K562 (cell line): Measurements from ENCODE around the gene SLC18B1.

Experiments used
- BHLHE40 ChIP-seq: IDR thresholded peaks from 2 replicates; pipeline ENCODE4 v1.6.1; 2011; ENCODE audit warnings: low read length, improper control_type of control experiment
- CBX1 ChIP-seq: sonication (generic); IDR thresholded peaks from 2 replicates; pipeline ENCODE4 v1.6.1; 2016; ENCODE audit warnings: antibody characterized with exemption, low read depth, mild to moderate bottlenecking
- CHD7 ChIP-seq: fragments of 200-600 bp; sonication (generic); IDR thresholded peaks from one replicate; pipeline ENCODE4 v1.6.1; 2012; ENCODE audit warnings: mild to moderate bottlenecking, low read depth, low read length, inconsistent platforms
- LEF1 ChIP-seq: fragments of 450-650 bp; IDR thresholded peaks from 2 replicates; pipeline ENCODE4 v1.6.1; 2016; ENCODE audit warnings: mild to moderate bottlenecking
- PRPF4 ChIP-seq: fragments of 200-400 bp; formaldehyde crosslinking; IDR thresholded peaks from one replicate; pipeline ENCODE4 v1.6.1; 2017; ENCODE audit warnings: low read length, low read depth, mild to moderate bottlenecking; ENCODE audit not compliant: insufficient read depth, poor library complexity, severe bottlenecking
- RBM39 ChIP-seq: fragments of 200-400 bp; formaldehyde crosslinking; optimal IDR thresholded peaks from 2 replicates; pipeline ENCODE3; 2018; ENCODE audit warnings: low read depth, low read length
- TGIF2 ChIP-seq: sonication (generic); formaldehyde crosslinking; IDR thresholded peaks from 2 replicates; pipeline ENCODE4 v1.8.1; 2022; ENCODE audit warnings: mild to moderate bottlenecking, missing genetic modification reagents, moderate library complexity
- ZBED1 ChIP-seq: IDR thresholded peaks from 2 replicates; pipeline ENCODE4 v1.6.1; 2014
- ZNF512 ChIP-seq: IDR thresholded peaks from 2 replicates; pipeline ENCODE4 v1.6.1; 2016; ENCODE audit warnings: missing genetic modification characterization, missing compliant biosample characterization
- ZNF830 ChIP-seq: fragments of 250-450 bp; sonication (Bioruptor Pico); IDR thresholded peaks from 2 replicates; pipeline ENCODE4 v1.5.0; 2021; ENCODE audit warnings: mild to moderate bottlenecking
- TF ChIP-seq, protein P1 (sequence below): fragments of 250-450 bp; sonication (Bioruptor Pico); IDR thresholded peaks from 2 replicates; pipeline ENCODE4 v1.4.0; 2020; ENCODE audit warnings: mild to moderate bottlenecking

GRCh38 chr6:132750455-132751248 is 47.8 kb downstream of the SLC18B1 start:
- TF ChIP-seq ZBED1 (no peak), RBM39 (no peak), ZNF512 (tag) (no peak), PRPF4 (no peak), CBX1 (no peak), CHD7 (no peak), BHLHE40 (no peak), ZNF830 (CRISPR knock-in tag) (no peak), LEF1 (no peak), TGIF2 (CRISPR knock-in tag) (no peak)
- TF ChIP-seq, protein P1, sequence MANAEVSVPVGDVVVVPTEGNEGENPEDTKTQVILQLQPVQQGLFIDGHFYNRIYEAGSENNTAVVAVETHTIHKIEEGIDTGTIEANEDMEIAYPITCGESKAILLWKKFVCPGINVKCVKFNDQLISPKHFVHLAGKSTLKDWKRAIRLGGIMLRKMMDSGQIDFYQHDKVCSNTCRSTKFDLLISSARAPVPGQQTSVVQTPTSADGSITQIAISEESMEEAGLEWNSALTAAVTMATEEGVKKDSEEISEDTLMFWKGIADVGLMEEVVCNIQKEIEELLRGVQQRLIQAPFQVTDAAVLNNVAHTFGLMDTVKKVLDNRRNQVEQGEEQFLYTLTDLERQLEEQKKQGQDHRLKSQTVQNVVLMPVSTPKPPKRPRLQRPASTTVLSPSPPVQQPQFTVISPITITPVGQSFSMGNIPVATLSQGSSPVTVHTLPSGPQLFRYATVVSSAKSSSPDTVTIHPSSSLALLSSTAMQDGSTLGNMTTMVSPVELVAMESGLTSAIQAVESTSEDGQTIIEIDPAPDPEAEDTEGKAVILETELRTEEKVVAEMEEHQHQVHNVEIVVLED (CRISPR knock-in tag) = no peak
